T-helper 17 cell (primary cell): ENCODE data around the gene SNX32. TPM values are rescaled to one million over a fixed set of nuclear protein-coding genes. Genes with fewer than 3 reads are reported as not detected.

Source experiments
- ATAC-seq: fragments of 150-1000 bp; cut with Tn5 transposase; 2 replicates; pipeline ENCODE4 v1.10.0; 2021; ENCODE audit warnings: mild to moderate bottlenecking, moderate library complexity
- DNase-seq, 3 donors: peaks; one replicate each; pipeline versions ENCODE4 v3.0.0 to v3.0.0-alpha.2; 2020 to 2021
- H3K9me3 ChIP-seq: one replicate; pipeline ENCODE4 v1.7.0; 2013; ENCODE audit warnings: low read length, mild to moderate bottlenecking; ENCODE audit not compliant: control insufficient read depth, poor library complexity, severe bottlenecking
- H3K27ac Mint-ChIP-seq: one replicate; pipeline ENCODE4 v1.8.0; 2022; ENCODE audit warnings: mild to moderate bottlenecking, moderate library complexity, mixed read lengths
- H3K27me3 Mint-ChIP-seq: one replicate; pipeline ENCODE4 v1.8.0; 2022; ENCODE audit warnings: mixed read lengths
- H3K36me3 Mint-ChIP-seq: one replicate; pipeline ENCODE4 v1.8.0; 2022; ENCODE audit warnings: low read depth, mixed read lengths
- H3K4me1 Mint-ChIP-seq: one replicate; pipeline ENCODE4 v1.8.0; 2022; ENCODE audit warnings: mild to moderate bottlenecking, mixed read lengths
- H3K4me3 Mint-ChIP-seq: one replicate; pipeline ENCODE4 v1.8.0; 2022; ENCODE audit warnings: mild to moderate bottlenecking, moderate library complexity, mixed read lengths
- total RNA-seq, 4 donors: library from RNA in 2 of 4; stranded (reverse) in 2 of 4; gene quantifications; one replicate each; pipeline ENCODE4 v1.2.3 and lab custom pipeline; 2022 to 2026

The SNX32 gene
- total RNA-seq, 2 donors from 2014 or later, result 0.27 to 0.34 TPM

- H3K9me3 ChIP-seq, result no peaks in the 10 kb centered on the region
- no peaks in the 10 kb centered on the region for H3K36me3 Mint-ChIP-seq
- H3K27me3 Mint-ChIP-seq, result peaks cover 35% of the 10 kb centered on the region
- peaks cover 13% of the 10 kb centered on the region for H3K4me1 Mint-ChIP-seq
- DNase-seq (no peak), ATAC-seq (no peak)
- no peak overlapping the region for H3K27ac Mint-ChIP-seq
- H3K4me3 Mint-ChIP-seq, result no peak overlapping the region
Measured at GRCh38 chr11:65792456-65792855, 41.3 kb upstream of the SNX32 start.

- Mint-ChIP-seq H3K36me3 (no peaks in the 10 kb centered on the region), H3K27me3 (peaks cover 35% of the 10 kb centered on the region), H3K4me1 (peaks cover 10% of the 10 kb centered on the region), H3K4me3 (no peak overlapping the region), H3K27ac (no peak overlapping the region)
- no peak for DNase-seq
- ATAC-seq, result no peak
- no peaks in the 10 kb centered on the region for H3K9me3 ChIP-seq
Measured at GRCh38 chr11:65793144-65793581, 40.6 kb upstream of the SNX32 start.

- DNase-seq, result no peak
- no peak overlapping the region for H3K27ac Mint-ChIP-seq
- ATAC-seq, result no peak
- H3K4me1 Mint-ChIP-seq, result peaks cover 10% of the 10 kb centered on the region
- H3K4me3 Mint-ChIP-seq, result no peak overlapping the region
- H3K27me3 Mint-ChIP-seq, result peaks cover 39% of the 10 kb centered on the region
- H3K36me3 Mint-ChIP-seq, result peaks cover under 1% of the 10 kb centered on the region
- no peaks in the 10 kb centered on the region for H3K9me3 ChIP-seq
Measured at GRCh38 chr11:65793625-65794400, 40.0 kb upstream of the SNX32 start.

- DNase-seq (no peak), ATAC-seq (no peak)
- Mint-ChIP-seq H3K4me3 (no peak overlapping the region), H3K27me3 (peaks cover 39% of the 10 kb centered on the region), H3K36me3 (peaks cover 2% of the 10 kb centered on the region), H3K4me1 (peaks cover 13% of the 10 kb centered on the region), H3K27ac (no peak overlapping the region)
- no peaks in the 10 kb centered on the region for H3K9me3 ChIP-seq
Measured at GRCh38 chr11:65794570-65795510, 38.9 kb upstream of the SNX32 start.

GRCh38 chr11:65796726-65797601 is 36.8 kb upstream of the SNX32 start:
- no peak for ATAC-seq
- H3K9me3 ChIP-seq, result no peaks in the 10 kb centered on the region
- Mint-ChIP-seq H3K4me3 (no peak overlapping the region), H3K36me3 (peaks cover 2% of the 10 kb centered on the region), H3K4me1 (peaks cover 10% of the 10 kb centered on the region), H3K27ac (no peak overlapping the region), H3K27me3 (peaks cover 48% of the 10 kb centered on the region)
- no peak for DNase-seq

GRCh38 chr11:65797711-65798110 is 36.1 kb upstream of the SNX32 start:
- DNase-seq, result no peak
- H3K27ac Mint-ChIP-seq, result no peak overlapping the region
- H3K4me1 Mint-ChIP-seq, result peaks cover 8% of the 10 kb centered on the region
- peaks cover 2% of the 10 kb centered on the region for H3K36me3 Mint-ChIP-seq
- no peak for ATAC-seq
- H3K4me3 Mint-ChIP-seq, result no peak overlapping the region
- H3K27me3 Mint-ChIP-seq, result peaks cover 51% of the 10 kb centered on the region
- no peaks in the 10 kb centered on the region for H3K9me3 ChIP-seq

GRCh38 chr11:65798882-65799281 is 34.9 kb upstream of the SNX32 start:
- no peak for DNase-seq
- Mint-ChIP-seq H3K27me3 (peaks cover 62% of the 10 kb centered on the region), H3K4me3 (no peak overlapping the region), H3K4me1 (peaks cover 8% of the 10 kb centered on the region), H3K27ac (no peak overlapping the region), H3K36me3 (peaks cover 2% of the 10 kb centered on the region)
- no peaks in the 10 kb centered on the region for H3K9me3 ChIP-seq
- ATAC-seq, result no peak

GRCh38 chr11:65801153-65801987 is 32.4 kb upstream of the SNX32 start:
- H3K27ac Mint-ChIP-seq, result no peak overlapping the region
- no peaks in the 10 kb centered on the region for H3K9me3 ChIP-seq
- DNase-seq (no peak), ATAC-seq (no peak)
- no peak overlapping the region for H3K4me3 Mint-ChIP-seq
- peaks cover 64% of the 10 kb centered on the region for H3K27me3 Mint-ChIP-seq
- peaks cover 2% of the 10 kb centered on the region for H3K36me3 Mint-ChIP-seq
- peaks cover 5% of the 10 kb centered on the region for H3K4me1 Mint-ChIP-seq

GRCh38 chr11:65802841-65803240 is 30.9 kb upstream of the SNX32 start:
- H3K4me1 Mint-ChIP-seq, result peaks cover 5% of the 10 kb centered on the region
- H3K27me3 Mint-ChIP-seq, result peaks cover 57% of the 10 kb centered on the region

GRCh38 chr11:65803797-65804492 is 29.8 kb upstream of the SNX32 start:
- ATAC-seq, result no peak

More at GRCh38 chr11:65802841-65803240, 30.9 kb upstream of the SNX32 start:
- ATAC-seq, result no peak
- peaks cover 2% of the 10 kb centered on the region for H3K36me3 Mint-ChIP-seq
- H3K27ac Mint-ChIP-seq, result no peak overlapping the region
- no peak overlapping the region for H3K4me3 Mint-ChIP-seq
- no peak for DNase-seq
- H3K9me3 ChIP-seq, result no peaks in the 10 kb centered on the region

GRCh38 chr11:65806979-65807378 is 26.8 kb upstream of the SNX32 start:
- H3K36me3 Mint-ChIP-seq, result no peaks in the 10 kb centered on the region
- DNase-seq, result no peak
- H3K4me1 Mint-ChIP-seq, result no peaks in the 10 kb centered on the region
- ATAC-seq, result no peak
- no peaks in the 10 kb centered on the region for H3K9me3 ChIP-seq
- no peak overlapping the region for H3K27ac Mint-ChIP-seq
- no peak overlapping the region for H3K4me3 Mint-ChIP-seq
- peaks cover 34% of the 10 kb centered on the region for H3K27me3 Mint-ChIP-seq

More at GRCh38 chr11:65803797-65804492, 29.8 kb upstream of the SNX32 start:
- Mint-ChIP-seq H3K27me3 (peaks cover 54% of the 10 kb centered on the region), H3K27ac (no peak overlapping the region), H3K4me3 (no peak overlapping the region), H3K4me1 (peaks cover 1% of the 10 kb centered on the region), H3K36me3 (peaks cover under 1% of the 10 kb centered on the region)
- no peaks in the 10 kb centered on the region for H3K9me3 ChIP-seq
- DNase-seq, result no peak
